T-helper 2 cell treated with Interferon-gamma antibody and Interleukin-4, amounts not matched to agents 5 μg/mL and 100 μg/mL, for 36 hours (primary cell): Measurements from ENCODE around the gene MBD5.
"Not testable (repeated sequence)": the region's sequence is repeated elsewhere in the genome, so short reads cannot be mapped to it uniquely, and the experiment has no call there.

Experiments
- DNase-seq: peaks from one replicate; pipeline ENCODE4 v3.0.0; 2021; ENCODE audit warnings: low spot score
- H3K27ac Mint-ChIP-seq: one replicate; pipeline ENCODE4 v1.8.0; 2021; ENCODE audit warnings: mild to moderate bottlenecking, mixed read lengths
- H3K27me3 Mint-ChIP-seq: one replicate; pipeline ENCODE4 v1.8.0; 2021; ENCODE audit warnings: low read depth, mixed read lengths
- H3K36me3 Mint-ChIP-seq: one replicate; pipeline ENCODE4 v1.8.0; 2021; ENCODE audit warnings: low read depth, mixed read lengths
- H3K4me1 Mint-ChIP-seq: one replicate; pipeline ENCODE4 v1.8.0; 2021; ENCODE audit warnings: low read depth, mixed read lengths
- H3K4me3 Mint-ChIP-seq: one replicate; pipeline ENCODE4 v1.8.0; 2022; ENCODE audit warnings: mild to moderate bottlenecking, moderate library complexity, mixed read lengths
- H3K9me3 Mint-ChIP-seq: one replicate; pipeline ENCODE4 v1.8.0; 2021; ENCODE audit warnings: mixed read lengths

MBD5 gene

GRCh38 chr2:148528356-148529064 is 507.6 kb downstream of the MBD5 start:
- H3K27ac Mint-ChIP-seq: peak overlapping the region; percentile 90
- H3K9me3 Mint-ChIP-seq: no peaks in the 10 kb centered on the region
- peaks cover 60% of the 10 kb centered on the region for H3K4me1 Mint-ChIP-seq
- no peaks in the 10 kb centered on the region for H3K36me3 Mint-ChIP-seq
- DNase-seq: no peak
- no peaks in the 10 kb centered on the region for H3K27me3 Mint-ChIP-seq
- peak overlapping the region; percentile 81 for H3K4me3 Mint-ChIP-seq

- no peak for DNase-seq
- Mint-ChIP-seq H3K9me3 (no peaks in the 10 kb centered on the region), H3K36me3 (no peaks in the 10 kb centered on the region), H3K27me3 (no peaks in the 10 kb centered on the region), H3K4me3 (peak overlapping the region; percentile 37), H3K27ac (peak overlapping the region; percentile 71), H3K4me1 (peaks cover 51% of the 10 kb centered on the region)
Measured at GRCh38 chr2:148529745-148530144, 508.9 kb downstream of the MBD5 start.

- peak overlapping the region; percentile 17 for H3K27ac Mint-ChIP-seq
- no peak for DNase-seq
- H3K36me3 Mint-ChIP-seq: no peaks in the 10 kb centered on the region
- H3K9me3 Mint-ChIP-seq: no peaks in the 10 kb centered on the region
- no peaks in the 10 kb centered on the region for H3K27me3 Mint-ChIP-seq
- H3K4me1 Mint-ChIP-seq: peaks cover 46% of the 10 kb centered on the region
- no peak overlapping the region for H3K4me3 Mint-ChIP-seq
Measured at GRCh38 chr2:148530350-148530749, 509.5 kb downstream of the MBD5 start.

- Mint-ChIP-seq H3K4me1 (peaks cover 40% of the 10 kb centered on the region), H3K4me3 (no peak overlapping the region), H3K36me3 (no peaks in the 10 kb centered on the region), H3K27me3 (no peaks in the 10 kb centered on the region), H3K9me3 (no peaks in the 10 kb centered on the region), H3K27ac (no peak overlapping the region)
- DNase-seq: no peak
Measured at GRCh38 chr2:148531235-148531634, 510.3 kb downstream of the MBD5 start.

GRCh38 chr2:148531669-148532428 is 511.0 kb downstream of the MBD5 start:
- no peaks in the 10 kb centered on the region for H3K9me3 Mint-ChIP-seq
- no peak overlapping the region for H3K27ac Mint-ChIP-seq
- H3K4me1 Mint-ChIP-seq: peaks cover 33% of the 10 kb centered on the region
- no peaks in the 10 kb centered on the region for H3K36me3 Mint-ChIP-seq
- H3K27me3 Mint-ChIP-seq: no peaks in the 10 kb centered on the region
- no peak for DNase-seq
- H3K4me3 Mint-ChIP-seq: no peak overlapping the region

GRCh38 chr2:148533004-148533403 is 512.1 kb downstream of the MBD5 start:
- no peak overlapping the region for H3K4me3 Mint-ChIP-seq
- H3K9me3 Mint-ChIP-seq: no peaks in the 10 kb centered on the region
- H3K36me3 Mint-ChIP-seq: no peaks in the 10 kb centered on the region
- peaks cover 22% of the 10 kb centered on the region for H3K4me1 Mint-ChIP-seq
- no peak for DNase-seq
- no peaks in the 10 kb centered on the region for H3K27me3 Mint-ChIP-seq
- H3K27ac Mint-ChIP-seq: no peak overlapping the region

- no peaks in the 10 kb centered on the region for H3K9me3 Mint-ChIP-seq
- H3K27ac Mint-ChIP-seq: no peak overlapping the region
- peaks cover 20% of the 10 kb centered on the region for H3K4me1 Mint-ChIP-seq
Measured at GRCh38 chr2:148533685-148534084, 512.8 kb downstream of the MBD5 start.

GRCh38 chr2:148534416-148535204 is 513.7 kb downstream of the MBD5 start:
- H3K4me3 Mint-ChIP-seq: no peak overlapping the region

More at GRCh38 chr2:148533685-148534084, 512.8 kb downstream of the MBD5 start:
- DNase-seq: no peak
- Mint-ChIP-seq H3K4me3 (no peak overlapping the region), H3K36me3 (no peaks in the 10 kb centered on the region), H3K27me3 (no peaks in the 10 kb centered on the region)

GRCh38 chr2:148538375-148538774 is 517.5 kb downstream of the MBD5 start:
- no peak for DNase-seq
- Mint-ChIP-seq H3K36me3 (peaks cover 4% of the 10 kb centered on the region), H3K27ac (peak overlapping the region; percentile 47), H3K4me1 (peaks cover 25% of the 10 kb centered on the region), H3K9me3 (no peaks in the 10 kb centered on the region), H3K27me3 (no peaks in the 10 kb centered on the region), H3K4me3 (no peak overlapping the region)

More at GRCh38 chr2:148534416-148535204, 513.7 kb downstream of the MBD5 start:
- peaks cover 19% of the 10 kb centered on the region for H3K4me1 Mint-ChIP-seq
- no peaks in the 10 kb centered on the region for H3K27me3 Mint-ChIP-seq
- H3K36me3 Mint-ChIP-seq: no peaks in the 10 kb centered on the region
- no peaks in the 10 kb centered on the region for H3K9me3 Mint-ChIP-seq
- H3K27ac Mint-ChIP-seq: no peak overlapping the region
- DNase-seq: no peak

- peak overlapping the region; percentile 57 for H3K4me3 Mint-ChIP-seq
- no peaks in the 10 kb centered on the region for H3K27me3 Mint-ChIP-seq
- no peak for DNase-seq
- peaks cover 31% of the 10 kb centered on the region for H3K4me1 Mint-ChIP-seq
- peak overlapping the region; percentile 85 for H3K27ac Mint-ChIP-seq
- peaks cover 4% of the 10 kb centered on the region for H3K9me3 Mint-ChIP-seq
- peaks cover 7% of the 10 kb centered on the region for H3K36me3 Mint-ChIP-seq
Measured at GRCh38 chr2:148540022-148540421, 519.1 kb downstream of the MBD5 start.

GRCh38 chr2:148541792-148542191 is 520.9 kb downstream of the MBD5 start:
- Mint-ChIP-seq H3K4me1 (peaks cover 47% of the 10 kb centered on the region), H3K4me3 (no peak overlapping the region)

GRCh38 chr2:148542614-148543013 is 521.7 kb downstream of the MBD5 start:
- Mint-ChIP-seq H3K27me3 (no peaks in the 10 kb centered on the region), H3K4me3 (no peak overlapping the region), H3K36me3 (peaks cover 9% of the 10 kb centered on the region), H3K9me3 (peaks cover 4% of the 10 kb centered on the region), H3K4me1 (peaks cover 53% of the 10 kb centered on the region), H3K27ac (no peak overlapping the region)
- no peak for DNase-seq

More at GRCh38 chr2:148541792-148542191, 520.9 kb downstream of the MBD5 start:
- Mint-ChIP-seq H3K9me3 (peaks cover 4% of the 10 kb centered on the region), H3K27ac (no peak overlapping the region), H3K27me3 (no peaks in the 10 kb centered on the region), H3K36me3 (peaks cover 9% of the 10 kb centered on the region)
- no peak for DNase-seq

GRCh38 chr2:148543088-148543540 is 522.2 kb downstream of the MBD5 start:
- not testable (repeated sequence) for H3K9me3 Mint-ChIP-seq, H3K36me3 Mint-ChIP-seq, H3K27me3 Mint-ChIP-seq, H3K4me3 Mint-ChIP-seq, DNase-seq, H3K27ac Mint-ChIP-seq
- H3K4me1 Mint-ChIP-seq: peaks cover 52% of the 10 kb centered on the region
